SW480 (cell line): ENCODE measurements around the gene WDFY4.

Experiments
- DNase-seq: peaks from one replicate; pipeline ENCODE4 v3.0.0-alpha.2; 2016; ENCODE audit warnings: low spot score

WDFY4 gene

DNA sequence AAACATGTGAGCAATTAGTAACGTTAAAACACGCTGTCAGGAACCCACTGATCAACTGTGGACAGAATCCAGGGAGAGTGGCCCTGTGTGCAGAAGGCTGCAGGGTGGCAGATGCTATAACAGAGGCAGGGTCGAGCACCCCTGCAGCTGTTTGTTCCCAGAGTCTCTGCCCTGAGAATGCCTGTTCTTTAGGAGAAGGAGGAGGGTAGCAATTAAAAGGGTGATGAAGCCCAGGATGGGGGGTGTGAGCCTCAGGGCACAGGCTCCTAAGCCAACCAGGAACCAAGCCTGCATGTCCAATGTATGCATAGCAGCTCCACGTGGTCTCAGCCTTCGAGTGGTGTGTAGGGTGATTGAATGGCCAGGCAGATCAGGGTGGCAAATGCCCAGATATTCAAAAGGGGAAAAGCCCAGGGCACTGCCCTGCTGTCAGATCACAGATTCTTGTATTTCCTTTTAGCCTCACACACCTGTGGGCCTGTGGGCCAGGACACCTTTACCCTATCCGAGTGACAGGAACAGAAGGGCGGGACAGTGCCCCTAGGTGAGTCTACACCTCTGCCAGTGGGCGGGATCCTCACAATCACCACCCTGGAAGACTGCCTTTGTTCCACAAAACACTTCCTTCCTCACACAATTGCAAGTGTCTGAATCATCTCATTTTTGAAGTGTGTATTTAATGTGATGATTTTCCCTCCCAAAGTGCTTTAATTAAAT lies 7.3 kb downstream of the WDFY4 start:
- no peak for DNase-seq

- DNase-seq: no peak
These were observed 8.1 kb downstream of the WDFY4 start for GRCh38 chr10:48692748-48693147.

DNA sequence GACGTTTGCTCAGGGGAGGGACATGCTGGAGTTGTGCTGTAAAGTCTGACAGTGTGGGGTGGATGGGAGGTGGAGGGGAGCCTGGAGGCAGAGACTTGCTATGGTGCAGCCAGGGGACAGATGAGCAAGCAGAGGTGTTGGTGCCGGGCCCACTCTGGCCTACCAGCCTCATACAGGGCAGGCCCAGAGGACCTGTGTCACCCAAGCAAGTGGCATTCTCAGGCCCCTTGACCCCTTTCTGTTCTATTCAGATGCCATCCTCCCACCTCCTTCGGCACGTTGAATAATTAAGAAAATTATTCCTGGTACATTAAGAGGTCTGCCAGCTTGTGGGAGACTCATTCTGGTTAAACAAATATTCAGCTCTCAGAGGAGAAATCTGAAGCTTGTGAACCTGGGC lies 8.5 kb downstream of the WDFY4 start:
- no peak for DNase-seq

GRCh38 chr10:48694371-48695030 lies 9.8 kb downstream of the WDFY4 start:
- no peak for DNase-seq

DNA sequence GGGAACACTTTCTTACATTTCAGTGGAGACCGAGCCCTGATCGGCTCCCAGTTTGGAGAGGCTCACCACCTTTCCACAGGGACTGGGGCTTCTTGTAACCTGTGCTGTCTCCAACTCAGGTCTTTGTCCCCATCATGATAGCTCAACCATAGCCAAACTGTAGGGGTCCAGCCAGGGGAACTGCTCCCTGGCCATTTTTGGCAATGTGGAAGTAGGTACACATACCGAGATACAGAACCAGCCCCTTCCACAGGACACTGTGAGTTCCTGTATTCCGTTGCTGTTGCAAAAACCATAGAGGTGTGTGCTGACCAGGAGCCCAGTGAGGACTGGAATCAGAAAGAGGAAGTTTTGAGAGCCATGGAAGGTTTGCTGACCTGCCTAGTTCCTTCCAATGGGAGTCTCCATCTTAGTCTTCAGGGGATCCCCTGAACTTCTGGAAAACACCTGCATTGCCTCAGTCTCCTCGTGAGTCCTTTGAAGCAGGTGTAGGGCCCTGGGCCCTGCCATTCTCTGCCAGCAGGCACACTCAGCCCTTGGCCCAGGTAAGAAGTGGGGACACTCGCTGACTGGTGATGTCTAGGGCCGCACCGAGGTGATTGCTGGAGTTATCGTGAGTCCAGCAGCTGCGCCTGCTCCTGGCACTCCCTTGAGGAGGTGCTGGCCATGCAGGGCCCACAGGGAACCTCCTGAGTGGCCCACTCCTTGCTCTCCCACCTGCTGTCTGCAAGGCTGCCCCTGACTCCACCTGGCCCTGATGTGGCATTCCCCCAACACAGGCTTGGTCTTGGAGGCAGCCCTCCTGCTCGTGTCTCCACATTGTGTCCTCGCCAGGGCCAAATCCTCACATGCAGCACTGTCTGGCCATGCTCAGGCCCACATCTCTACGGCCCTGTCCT lies 11.2 kb downstream of the WDFY4 start:
- DNase-seq: no peak

DNA sequence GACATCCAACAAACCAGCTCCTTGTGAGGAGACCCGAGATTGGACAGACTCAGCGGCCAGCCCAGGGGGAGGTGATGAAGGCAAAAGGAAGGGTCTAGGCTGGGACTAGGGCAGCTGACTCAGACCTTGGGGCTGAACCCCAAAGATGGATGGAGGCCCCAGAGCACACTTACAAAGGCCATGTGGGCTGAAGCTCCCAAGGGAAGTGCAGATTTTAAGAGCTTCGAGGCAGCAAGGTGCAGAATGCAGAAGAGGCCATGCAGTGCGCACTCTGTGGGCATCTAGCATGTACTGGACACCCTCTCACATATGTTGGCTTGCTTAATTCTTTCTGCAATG lies 11.8 kb downstream of the WDFY4 start:
- DNase-seq: no peak

DNA sequence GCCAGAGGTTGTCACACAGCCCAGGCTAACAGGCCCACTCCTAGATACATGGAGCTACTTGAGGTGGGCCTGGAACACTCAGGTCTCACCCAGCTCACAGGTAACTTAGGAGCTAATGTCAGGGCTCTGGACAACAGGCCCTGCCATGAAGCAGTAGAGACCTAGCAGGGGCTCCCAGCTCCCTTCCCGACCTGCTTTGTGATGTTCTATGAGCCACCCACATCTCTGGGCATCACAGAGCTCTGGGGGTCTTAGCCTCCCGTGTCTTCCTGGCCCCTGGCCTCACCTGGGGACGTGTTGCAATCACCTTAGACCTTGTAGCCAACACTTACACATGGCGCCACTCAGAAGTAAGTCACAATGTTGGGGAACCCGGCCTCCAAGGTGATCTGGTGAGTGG lies 12.4 kb downstream of the WDFY4 start:
- DNase-seq: no peak

- DNase-seq: no peak
These were observed 13.4 kb downstream of the WDFY4 start for GRCh38 chr10:48697821-48698764.

- no peak for DNase-seq
These were observed 14.4 kb downstream of the WDFY4 start for GRCh38 chr10:48699011-48699627.

DNA sequence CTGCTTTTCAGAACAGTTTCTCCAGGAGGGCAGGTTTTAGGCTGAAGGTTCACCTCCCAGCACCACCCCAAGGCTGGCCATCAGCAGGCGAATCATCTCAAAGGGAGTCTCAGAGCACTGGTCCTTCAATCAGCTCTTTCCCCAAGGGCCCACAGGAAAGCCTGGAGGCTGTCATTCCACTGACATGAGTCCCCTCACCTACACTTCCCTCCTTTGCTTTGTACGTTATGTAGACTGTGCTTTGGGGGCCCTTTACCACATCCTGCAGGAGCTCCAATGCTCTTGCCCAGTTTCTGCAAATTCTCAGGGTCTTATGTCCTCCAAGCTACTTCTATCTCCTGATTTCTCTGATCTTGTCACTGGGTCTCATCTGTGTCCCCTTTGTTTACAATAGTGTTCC lies 15.4 kb downstream of the WDFY4 start:
- DNase-seq: no peak

DNA sequence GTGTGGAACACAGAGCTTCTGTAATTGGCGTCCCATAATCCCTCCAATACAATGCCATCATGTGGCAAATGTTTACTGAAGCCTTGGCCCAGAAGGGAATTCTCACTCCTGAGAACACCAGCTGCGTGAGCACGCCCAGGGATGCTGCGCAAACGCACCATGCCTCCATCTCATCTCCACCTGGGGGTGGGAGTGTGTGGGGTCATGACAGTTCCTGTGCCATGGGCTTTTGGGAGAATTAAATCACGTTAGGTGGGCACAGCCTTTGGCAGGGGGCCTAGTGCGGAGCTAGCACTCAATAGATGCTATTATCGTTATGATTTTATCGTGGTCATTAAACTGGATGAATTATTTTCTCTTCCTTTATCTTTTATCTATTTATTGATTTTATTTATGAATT lies 15.8 kb downstream of the WDFY4 start:
- no peak for DNase-seq

DNA sequence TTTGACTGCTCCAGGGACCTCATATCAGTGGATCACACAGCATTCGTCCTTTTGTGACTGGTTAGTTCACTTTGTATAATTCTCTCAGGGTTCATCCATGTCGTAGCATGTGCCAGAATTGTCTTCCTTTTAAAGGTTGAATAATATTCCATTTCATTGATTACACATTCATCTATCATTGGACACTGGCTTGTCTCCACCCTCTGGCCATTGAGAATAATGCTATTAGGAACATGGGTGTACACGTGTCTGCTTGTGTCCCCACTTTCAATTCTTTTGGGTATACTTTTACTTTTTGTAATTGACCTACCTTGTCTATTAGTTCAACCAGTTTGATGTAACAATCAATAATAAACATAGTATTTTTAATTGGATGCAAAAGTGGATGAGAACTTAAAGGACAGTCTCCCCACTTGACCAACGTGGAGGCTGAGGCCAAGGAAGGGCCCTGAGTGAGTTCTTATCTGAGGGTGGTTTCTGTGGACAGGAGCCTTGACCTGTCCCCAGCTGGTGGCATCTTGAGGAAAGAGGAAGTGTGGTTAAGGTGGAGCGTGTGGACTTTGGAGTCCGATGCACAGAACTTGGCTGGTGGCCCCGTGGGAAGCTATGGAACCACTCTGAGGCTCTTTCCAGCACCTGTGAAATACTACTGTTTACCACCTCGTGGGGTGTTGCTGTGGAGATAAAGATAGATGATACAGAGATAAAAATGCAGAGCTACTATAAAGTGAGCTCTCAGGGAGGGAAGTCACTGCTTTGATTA lies 16.6 kb downstream of the WDFY4 start:
- no peak for DNase-seq

- DNase-seq: no peak
These were observed 17.3 kb downstream of the WDFY4 start for GRCh38 chr10:48701941-48702340.

DNA sequence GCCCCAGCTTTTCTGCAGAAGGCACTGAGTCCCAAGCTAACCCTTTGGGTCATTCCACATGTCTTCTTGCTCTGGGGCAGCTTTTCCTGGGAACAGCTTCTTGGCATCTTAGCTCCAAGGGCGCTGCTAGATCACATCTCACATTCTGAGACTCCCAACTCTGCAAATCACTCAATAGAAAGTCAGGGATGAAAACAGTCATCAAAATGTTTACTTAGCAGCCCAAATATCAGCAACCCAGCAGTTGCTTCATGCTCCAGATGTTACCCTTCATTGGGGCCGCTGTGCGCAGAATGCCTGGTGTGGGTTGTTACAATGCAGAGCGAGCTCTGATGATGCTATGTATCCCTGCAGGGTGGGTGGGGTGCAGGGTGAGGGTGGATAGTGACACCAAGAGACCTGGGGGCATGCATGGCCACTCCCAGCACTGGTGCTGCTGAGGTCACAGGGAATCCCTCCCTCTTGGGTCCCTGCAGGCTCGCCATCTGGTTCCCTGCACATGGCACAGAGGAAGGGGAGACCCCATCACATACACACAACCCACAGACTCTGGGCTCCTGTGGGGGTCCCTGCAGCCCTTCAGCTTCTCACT lies 19.0 kb downstream of the WDFY4 start:
- DNase-seq: no peak

- no peak for DNase-seq
These were observed 19.5 kb downstream of the WDFY4 start for GRCh38 chr10:48704156-48704555.

GRCh38 chr10:48705401-48705938 lies 20.8 kb downstream of the WDFY4 start:
- no peak for DNase-seq

- no peak for DNase-seq
These were observed 22.8 kb downstream of the WDFY4 start for GRCh38 chr10:48707472-48707871.

DNA sequence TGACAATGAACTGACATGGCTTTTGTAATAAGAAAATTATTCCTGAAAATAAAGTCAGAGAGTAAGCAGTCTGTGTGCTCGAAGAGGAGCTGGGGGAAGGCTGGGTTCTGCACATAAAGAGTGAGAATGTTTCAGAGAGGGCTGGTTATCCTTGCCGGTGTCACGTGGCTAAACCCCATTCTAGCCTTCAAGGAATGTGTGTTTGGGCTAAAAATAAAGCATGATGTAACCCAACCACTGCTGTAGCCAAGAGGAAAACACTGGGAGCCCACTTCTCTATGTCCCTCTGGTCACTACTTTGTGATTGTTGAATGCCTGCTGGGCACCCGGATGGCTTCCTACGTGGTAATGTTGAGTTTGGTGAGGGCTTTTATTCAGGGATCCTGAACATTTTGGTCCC lies 23.5 kb downstream of the WDFY4 start:
- no peak for DNase-seq

DNA sequence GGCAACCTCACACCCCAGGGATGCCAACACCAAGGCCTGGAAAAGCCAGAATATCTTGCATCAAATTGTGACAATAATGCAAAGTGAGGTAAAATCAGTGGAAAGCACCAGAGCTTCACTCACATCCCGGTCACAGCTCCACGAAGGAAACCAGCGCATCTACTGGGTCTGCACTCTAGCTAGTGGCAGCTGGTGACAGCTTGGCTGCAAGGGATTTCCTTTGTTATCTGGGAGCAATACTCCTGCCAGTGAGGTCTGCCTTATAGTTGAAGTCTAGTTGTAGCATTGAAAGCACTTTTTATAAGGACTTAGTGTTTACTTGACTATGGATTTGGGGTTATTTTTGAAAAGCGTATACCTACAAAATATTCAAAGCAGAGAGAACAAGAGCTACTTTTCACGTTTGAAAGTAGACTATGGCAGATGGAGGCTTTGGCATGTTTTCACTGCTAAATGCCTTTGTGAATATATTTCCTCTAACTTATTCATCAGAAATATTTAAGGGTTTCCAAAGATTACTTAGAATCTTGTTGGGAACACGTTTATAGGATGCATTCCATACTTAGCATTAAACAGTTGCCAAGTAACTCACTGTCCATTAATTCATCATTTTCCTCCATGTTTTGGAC lies 26.1 kb downstream of the WDFY4 start:
- DNase-seq: no peak

DNA sequence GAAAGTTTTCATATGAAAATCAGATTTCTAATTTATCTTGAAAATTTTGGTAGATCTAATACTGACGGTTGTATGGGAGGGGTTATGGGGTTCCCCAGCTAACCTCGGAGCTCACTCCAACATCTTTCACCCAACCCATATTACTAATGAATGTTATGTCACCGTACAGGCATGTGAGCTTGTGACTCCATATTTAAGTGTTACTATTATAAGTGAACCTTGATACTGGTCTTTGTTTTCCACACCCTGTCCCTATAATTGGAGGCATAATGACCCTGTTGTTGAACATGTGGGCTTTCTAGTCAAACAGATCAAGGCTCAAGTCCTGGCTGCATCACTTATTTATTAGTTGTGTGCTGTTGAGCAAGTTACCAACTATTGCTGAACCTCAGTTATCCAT lies 27.2 kb downstream of the WDFY4 start:
- no peak for DNase-seq
